NCI-H2029 treated with DMSO at 0.1 percent for 48 hours (cell line): ENCODE data around the gene OR5H15.
"Not testable (repeated sequence)": the region's sequence is repeated elsewhere in the genome, so short reads cannot be mapped to it uniquely, and the experiment has no call there.

Experiments
- DNase-seq: peaks from one replicate; lab custom pipeline; 2025; lab: John Stamatoyannopoulos, UW

The OR5H15 gene

GRCh38 chr3:98166396-98166795 lies at the start of gene OR5H15:
Gene OR5H15 (plus strand): TSS chr3:98166696. CDS start chr3:98168700, 2,004 bp downstream.
- no peak for DNase-seq

- no peak for DNase-seq
These were observed 36.1 kb upstream of the OR5H15 start, which contains the start of gene OR5H1 for GRCh38 chr3:98130421-98130820. Gene OR5H1 (plus strand): TSS chr3:98130721. CDS start chr3:98132698, 1,977 bp downstream.

GRCh38 chr3:98136631-98137030 lies 29.9 kb upstream of the OR5H15 start:
- DNase-seq: no peak

DNA sequence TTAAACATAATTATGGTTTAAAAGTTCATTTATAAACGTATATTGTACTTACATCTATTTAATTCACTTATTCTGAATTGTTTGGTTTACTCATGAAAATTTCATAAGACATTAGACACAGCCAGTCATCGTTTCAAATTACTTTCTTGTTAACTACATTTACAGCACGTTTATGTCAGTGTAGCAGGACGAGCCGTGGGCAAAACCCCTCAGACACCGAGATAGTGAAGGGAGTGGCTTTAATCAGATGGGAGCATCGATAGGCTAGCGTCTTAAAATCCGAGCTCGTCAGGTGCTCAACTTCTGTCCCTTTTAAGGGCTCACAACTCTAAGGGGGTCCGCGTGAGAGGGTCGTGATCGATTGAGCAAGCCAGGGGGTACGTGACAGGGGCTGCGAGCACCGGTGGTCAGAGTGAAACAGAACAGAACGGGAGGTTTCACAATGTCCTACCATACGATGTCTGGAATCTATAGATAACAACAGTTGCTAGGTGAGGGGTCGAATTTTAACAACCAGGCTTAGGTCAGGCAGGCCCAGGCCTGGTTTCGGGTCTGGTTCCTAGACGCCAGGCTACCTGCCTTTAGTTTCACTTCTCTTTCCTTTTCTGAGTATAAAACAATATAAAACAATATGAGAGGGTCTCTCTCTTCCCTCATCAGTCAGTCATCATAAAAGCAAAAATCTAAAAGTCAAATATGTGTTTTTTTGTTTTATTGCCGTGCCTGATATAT lies 28.5 kb upstream of the OR5H15 start:
- not testable (repeated sequence) for DNase-seq

GRCh38 chr3:98140531-98140930 lies 26.0 kb upstream of the OR5H15 start:
- DNase-seq: no peak

DNA sequence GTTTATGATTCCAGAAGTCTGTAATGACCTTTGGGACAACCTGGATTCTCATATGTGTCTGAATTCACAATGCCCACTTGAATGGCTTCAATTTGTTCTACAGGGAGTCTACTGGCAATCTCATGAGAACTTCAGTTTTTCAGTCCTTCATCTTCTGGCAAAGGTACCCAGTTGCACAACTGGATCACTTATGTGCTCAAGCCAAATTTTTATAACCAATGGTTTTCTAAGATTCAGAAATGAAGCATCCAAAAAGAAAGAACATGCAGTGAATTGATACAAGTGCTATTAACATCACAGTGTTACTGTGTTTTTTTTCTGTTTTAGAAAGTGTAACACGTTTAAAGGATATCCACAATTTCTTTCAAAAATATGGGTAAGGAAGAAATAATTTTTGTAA lies 19.3 kb upstream of the OR5H15 start, which contains the start of gene OR5H14:
TSS of gene OR5H14 (plus strand) at position 301 of the 400 bp plus-strand sequence. CDS start 1,907 bp downstream, outside the sequence.
- DNase-seq: no peak

DNA sequence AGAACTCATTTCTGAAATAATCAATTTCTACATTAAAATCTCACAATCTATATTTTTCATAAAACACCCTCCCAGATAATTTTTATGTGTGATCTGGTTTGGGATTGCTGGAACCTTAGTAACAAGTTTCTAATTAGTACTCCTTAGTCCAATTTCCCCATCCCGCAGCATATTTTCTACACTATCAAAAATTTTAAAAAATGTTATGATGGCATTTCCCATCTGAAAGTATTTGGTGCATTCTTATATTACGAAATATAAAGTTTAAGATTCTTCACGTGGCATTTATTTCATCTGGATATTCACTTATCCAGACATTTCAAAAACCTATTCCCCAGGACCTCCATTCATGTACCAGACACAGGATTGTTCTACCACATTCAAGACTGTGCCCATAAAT lies 17.7 kb upstream of the OR5H15 start:
- DNase-seq: no peak

DNA sequence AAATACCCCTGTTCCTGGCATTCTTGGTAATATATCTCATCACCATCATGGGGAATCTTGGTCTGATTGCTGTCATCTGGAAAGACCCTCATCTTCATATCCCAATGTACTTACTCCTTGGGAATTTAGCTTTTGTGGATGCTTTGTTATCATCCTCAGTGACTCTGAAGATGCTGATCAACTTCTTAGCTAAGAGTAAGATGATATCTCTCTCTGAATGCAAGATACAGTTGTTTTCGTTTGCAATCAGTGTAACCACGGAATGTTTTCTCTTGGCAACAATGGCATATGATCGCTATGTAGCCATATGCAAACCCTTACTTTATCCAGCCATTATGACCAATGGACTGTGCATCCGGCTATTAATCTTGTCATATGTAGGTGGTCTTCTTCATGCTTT lies 17.0 kb upstream of the OR5H15 start:
- DNase-seq: not testable (repeated sequence)

DNA sequence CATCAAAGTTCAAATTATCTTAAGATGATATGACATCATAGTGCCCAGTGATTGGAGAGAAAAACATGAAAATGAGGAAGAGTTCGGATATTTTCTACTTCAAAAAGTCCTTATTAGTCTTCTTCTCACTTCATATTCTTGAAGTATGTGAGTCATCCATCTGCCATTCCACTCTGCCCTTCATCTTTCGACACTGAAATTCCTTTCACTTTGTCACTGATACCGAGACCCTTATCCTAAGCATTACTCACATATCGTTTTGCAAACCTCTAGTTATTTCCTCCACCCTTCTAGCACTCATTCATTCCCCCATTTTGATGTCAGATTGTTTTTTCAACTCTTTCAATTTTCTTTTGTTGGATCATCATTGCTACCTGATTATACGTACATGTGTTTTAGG lies 15.3 kb upstream of the OR5H15 start:
- no peak for DNase-seq

- no peak for DNase-seq
These were observed 4.6 kb downstream of the OR5H15 start for GRCh38 chr3:98171071-98171470.

DNA sequence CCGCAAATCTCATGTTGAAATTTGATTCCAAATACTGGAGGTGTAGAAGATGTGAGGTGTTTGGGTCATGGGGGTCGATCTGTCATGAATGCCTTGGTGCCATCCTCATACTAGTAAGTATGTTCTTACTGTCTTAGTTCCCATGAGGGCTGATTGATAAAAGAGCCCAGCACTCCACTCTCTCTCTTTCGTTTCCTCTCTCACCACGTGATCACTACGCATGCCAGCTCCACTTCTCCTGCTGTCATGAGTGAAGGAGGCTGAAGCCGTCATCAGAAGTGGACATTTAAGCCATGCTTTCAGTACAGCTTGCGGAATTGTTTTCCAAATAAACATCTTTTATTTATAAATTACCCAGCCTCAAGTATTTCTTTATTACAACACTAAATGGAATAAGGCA lies 6.1 kb downstream of the OR5H15 start:
- peak; percentile 10 for DNase-seq

DNA sequence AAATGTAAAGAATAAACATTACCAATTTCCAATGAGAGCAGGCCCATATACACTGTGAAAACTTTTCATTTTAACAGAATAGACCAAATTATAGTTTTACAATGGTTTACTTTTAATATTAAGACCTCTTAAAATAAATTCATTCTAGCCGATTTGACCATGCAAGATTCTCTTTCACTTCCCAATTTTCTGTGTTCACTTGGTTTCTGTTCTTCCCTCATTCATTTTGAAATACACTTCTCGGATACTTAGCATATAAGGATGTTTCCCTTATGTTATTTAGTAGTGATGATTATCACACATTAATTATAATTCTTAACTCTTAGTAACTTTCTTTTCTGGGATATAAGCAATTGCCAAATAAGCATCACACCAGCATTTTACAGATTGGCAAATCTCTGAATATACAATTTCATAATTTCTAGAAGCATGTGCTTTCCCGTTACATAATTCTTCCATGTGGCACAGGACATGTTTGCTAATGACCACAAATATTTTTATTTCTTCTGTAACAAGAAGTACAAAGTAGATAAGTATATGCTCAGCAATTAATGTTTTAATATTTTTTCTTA lies 13.9 kb downstream of the OR5H15 start:
- DNase-seq: no peak

DNA sequence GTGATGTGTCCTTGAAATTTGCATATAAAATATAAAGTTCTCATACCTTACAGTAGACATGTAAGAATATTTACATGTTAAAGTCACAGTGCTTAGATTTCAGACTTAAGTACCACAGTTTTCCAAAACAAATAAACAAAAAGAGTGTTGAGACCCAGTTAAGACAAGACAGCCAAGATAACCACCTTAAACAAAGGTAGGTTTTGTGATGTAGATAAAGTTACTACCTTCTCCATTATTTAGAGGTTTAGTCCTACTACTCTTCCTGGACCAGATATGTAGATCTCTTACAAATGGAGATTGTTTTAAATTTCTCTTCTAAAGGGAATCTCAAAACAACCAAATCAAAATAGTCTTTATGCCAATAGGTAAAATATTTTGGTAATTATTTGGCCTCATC lies 15.7 kb downstream of the OR5H15 start:
- no peak for DNase-seq

DNA sequence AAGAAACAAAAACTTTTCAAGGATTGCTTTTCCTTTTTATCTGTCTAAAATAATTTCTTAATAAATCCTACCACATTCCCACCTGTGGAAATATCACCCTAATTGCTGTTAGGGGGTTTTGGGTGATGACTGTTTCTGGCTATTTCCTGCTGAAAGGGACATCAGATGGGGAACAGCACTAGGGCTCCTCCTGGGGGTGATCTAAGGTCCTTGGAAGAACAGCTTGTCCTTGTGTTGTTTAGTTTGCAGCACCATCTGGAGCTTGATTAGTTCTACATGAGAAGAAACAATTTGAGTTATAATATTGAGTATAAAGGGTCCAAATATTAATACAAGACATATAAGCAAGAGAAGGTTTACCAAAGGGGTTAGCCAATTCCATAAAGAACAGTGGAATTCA lies 18.7 kb downstream of the OR5H15 start:
- DNase-seq: no peak

DNA sequence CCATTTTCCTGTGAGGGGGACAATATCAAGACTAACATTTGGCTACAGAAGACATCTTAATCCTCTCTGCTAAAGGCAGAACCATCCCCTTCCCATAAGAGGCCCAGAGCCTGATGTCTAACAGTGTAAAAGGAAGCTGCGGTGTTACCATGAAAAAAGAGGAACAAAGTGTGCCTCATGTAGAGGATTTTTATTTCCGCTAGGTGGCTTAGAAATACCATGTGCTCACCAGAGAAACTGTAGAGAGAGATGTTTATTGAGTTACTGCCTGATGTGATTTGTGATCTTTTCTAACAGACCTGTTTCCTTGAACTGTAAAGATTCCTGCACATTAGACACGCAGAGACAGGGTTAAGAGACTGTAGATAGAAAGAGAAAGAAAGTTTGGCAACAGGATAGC lies 22.0 kb downstream of the OR5H15 start:
- no peak for DNase-seq

GRCh38 chr3:98190911-98191310 lies 24.4 kb downstream of the OR5H15 start:
- DNase-seq: not testable (repeated sequence)

DNA sequence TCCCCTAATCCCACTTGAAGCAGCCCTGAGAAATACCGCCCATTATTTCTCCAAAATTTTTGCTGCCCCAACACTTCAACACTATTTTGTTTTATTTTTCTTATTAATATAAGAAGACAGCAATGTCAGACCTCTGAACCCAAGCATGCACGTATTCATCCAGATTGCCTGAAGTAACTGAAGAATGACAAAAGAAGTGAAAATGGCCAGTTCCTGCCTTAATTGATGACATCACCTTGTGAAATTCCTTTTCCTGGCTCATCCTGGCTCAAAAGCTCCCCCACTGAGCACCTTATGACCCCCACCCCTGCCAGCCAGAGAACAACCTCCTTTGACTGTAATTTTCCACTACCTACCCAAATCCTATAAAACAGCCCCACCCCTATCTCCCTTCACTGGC lies 29.8 kb downstream of the OR5H15 start:
- not testable (repeated sequence) for DNase-seq

DNA sequence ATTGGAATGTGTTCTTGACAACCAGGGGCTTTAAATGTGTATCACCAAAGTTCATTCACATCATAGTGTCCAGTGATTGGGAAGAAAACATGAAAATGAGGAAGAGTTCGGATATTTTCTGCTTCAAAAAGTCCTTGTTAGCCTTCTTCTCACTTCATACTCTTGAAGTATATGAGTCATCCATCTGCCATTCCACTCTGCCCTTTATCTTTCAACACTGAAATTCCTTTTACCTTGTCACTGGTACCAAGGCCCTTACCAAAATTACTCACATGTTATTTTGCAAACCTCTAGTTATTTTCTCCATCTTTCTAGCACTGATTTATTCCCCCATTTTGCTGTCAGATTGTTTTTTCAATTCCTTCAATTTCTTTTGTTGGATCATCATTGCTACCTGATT lies 32.5 kb downstream of the OR5H15 start:
- DNase-seq: no peak

- no peak for DNase-seq
These were observed 42.7 kb downstream of the OR5H15 start for GRCh38 chr3:98209244-98209643.

DNA sequence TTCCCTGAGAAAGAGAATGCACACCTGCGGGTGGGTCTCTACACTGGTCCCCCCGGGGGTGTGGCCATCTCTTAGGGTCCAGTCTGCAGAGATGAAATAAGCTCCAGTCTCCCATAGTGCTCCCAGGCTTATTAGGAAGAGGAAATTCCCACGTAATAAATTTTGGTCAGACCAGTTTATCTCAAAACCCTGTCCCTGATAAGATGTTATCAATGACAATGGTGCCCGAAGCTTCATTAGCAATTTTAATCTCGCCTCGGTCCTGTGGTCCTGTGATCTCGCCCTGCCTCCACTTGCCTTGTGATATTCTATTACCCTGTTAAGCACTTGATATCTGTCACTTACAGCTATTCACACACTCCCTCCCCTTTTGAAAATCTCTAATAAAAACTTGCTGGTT lies 46.8 kb downstream of the OR5H15 start:
- DNase-seq: no peak

DNA sequence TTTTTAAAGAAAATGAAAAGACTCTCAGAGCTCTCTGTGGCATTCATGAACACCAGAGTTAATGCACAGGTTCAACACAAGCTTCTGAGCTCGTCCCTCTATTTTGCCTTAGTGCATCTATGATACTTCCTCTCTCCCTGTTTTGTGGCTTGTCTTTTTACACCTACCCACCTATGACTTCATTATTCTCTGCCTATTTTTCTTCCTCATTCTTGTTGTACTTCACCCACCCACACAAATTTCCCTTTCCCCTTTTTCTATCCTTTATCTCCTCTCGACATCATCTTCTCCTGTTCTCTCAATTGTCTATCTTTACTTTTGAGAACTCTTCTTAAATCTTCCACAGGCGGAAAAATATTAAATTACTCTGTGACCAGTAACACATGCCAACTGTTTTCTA lies 48.6 kb downstream of the OR5H15 start:
- DNase-seq: no peak
